BLaER1 (cell line): ENCODE measurements around the gene ANKDD1B.

Experiments used
- H3K27ac ChIP-seq: shearing (Covaris generic); formaldehyde crosslinking; 2 replicates; pipeline ENCODE4 v1.8.1; 2022
- H3K27me3 ChIP-seq: shearing (Covaris generic); formaldehyde crosslinking; 2 replicates; pipeline ENCODE4 v1.8.1; 2022
- H3K36me3 ChIP-seq: shearing (Covaris generic); formaldehyde crosslinking; 2 replicates; pipeline ENCODE4 v1.8.1; 2022
- H3K4me1 ChIP-seq: shearing (Covaris generic); formaldehyde crosslinking; 2 replicates; pipeline ENCODE4 v1.8.1; 2022
- H3K4me2 ChIP-seq: shearing (Covaris generic); formaldehyde crosslinking; 2 replicates; pipeline ENCODE4 v1.8.1; 2022
- H3K4me3 ChIP-seq: shearing (Covaris generic); formaldehyde crosslinking; 2 replicates; pipeline ENCODE4 v1.8.1; 2022
- H3K9ac ChIP-seq: shearing (Covaris generic); formaldehyde crosslinking; 2 replicates; pipeline ENCODE4 v1.8.1; 2022
- H3K9me3 ChIP-seq: shearing (Covaris generic); formaldehyde crosslinking; 2 replicates; pipeline ENCODE4 v1.8.1; 2022
- H4K20me1 ChIP-seq: shearing (Covaris generic); formaldehyde crosslinking; 2 replicates; pipeline ENCODE4 v1.8.1; 2022
- Cebpa-rat ChIP-seq: shearing (Covaris generic); IDR thresholded peaks from 2 replicates; pipeline ENCODE4 v1.8.1; 2022

Gene ANKDD1B

DNA sequence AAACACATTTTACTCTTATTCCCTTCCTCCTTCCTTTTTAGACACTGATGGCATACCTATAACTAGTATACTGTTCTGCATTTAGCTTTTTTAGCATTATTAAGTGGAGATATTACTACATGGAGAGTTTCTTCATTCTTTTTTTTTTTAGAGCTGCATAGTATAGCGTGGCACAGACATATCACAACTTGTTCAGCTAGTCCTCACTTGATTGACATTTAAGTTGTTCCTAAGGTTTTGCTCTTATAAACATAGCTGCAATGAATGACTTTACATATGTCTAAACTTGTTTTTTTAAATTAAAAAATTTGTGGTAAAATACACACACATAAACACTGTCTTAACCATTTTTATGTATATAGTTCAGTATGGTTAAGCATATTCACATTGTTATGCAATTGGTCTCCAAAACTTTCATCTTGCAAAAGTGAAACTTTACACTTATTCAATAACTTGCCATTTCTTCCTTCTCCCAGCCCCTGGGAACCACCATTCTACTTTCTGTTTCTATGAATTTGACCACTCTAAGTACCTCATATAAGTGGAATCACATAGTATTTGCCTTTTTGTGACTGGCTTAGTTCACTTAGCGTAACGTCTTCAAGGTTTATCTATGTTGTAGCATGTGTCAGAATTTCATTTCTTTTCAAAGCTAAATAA lies 48.7 kb downstream of the ANKDD1B start:
- Histone ChIP-seq H3K27me3 (no peaks in the 10 kb centered on the region), H3K36me3 (no peaks in the 10 kb centered on the region), H3K9me3 (no peaks in the 10 kb centered on the region), H3K4me1 (no peaks in the 10 kb centered on the region), H3K4me3 (no peak overlapping the region), H3K27ac (no peak overlapping the region), H3K4me2 (no peak overlapping the region), H4K20me1 (no peaks in the 10 kb centered on the region), H3K9ac (no peak overlapping the region)
- TF ChIP-seq Cebpa-rat = no peak

DNA sequence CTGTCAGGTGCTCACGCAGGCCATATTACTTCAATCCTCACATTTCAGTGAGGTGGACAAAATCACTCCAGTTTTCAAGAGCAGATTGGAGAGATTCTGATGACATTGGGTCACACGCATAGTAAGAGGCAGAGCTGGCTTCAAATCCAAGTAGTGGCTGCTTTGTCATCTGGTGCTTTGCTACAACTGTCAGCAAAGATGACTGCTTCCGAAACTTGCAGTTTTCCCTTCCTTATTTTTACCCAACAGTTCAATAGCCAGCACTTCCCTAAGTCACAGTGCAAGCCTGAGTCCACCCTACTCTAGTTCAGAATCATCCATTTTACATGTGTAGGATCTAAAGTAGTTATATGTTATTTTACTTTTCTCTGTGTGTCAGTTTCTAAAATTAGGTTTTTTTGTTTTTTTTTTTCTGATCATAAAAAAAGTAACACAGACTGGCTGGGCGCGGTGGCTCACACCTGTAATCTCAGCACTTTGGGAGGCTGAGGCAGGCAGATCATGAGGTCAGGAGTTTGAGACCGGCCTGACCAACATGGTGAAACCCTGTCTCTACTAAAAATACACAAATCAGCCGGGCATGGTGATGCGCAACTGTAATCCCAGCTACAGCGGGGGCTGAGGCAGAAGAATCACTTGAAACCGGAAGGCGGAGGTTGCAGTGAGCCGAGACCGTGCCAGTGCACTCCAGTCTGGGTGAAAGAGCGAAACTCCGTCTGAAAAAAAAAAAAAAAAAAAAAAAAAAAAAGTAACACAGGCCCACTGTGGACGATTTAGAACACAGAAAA lies 49.6 kb downstream of the ANKDD1B start:
- no peaks in the 10 kb centered on the region for H3K36me3 ChIP-seq
- no peak overlapping the region for H3K27ac ChIP-seq
- no peaks in the 10 kb centered on the region for H3K4me1 ChIP-seq
- H3K9ac ChIP-seq = no peak overlapping the region
- no peak for TF ChIP-seq Cebpa-rat
- H4K20me1 ChIP-seq = no peaks in the 10 kb centered on the region
- no peak overlapping the region for H3K4me2 ChIP-seq
- H3K9me3 ChIP-seq = no peaks in the 10 kb centered on the region
- H3K4me3 ChIP-seq = no peak overlapping the region
- no peaks in the 10 kb centered on the region for H3K27me3 ChIP-seq

DNA sequence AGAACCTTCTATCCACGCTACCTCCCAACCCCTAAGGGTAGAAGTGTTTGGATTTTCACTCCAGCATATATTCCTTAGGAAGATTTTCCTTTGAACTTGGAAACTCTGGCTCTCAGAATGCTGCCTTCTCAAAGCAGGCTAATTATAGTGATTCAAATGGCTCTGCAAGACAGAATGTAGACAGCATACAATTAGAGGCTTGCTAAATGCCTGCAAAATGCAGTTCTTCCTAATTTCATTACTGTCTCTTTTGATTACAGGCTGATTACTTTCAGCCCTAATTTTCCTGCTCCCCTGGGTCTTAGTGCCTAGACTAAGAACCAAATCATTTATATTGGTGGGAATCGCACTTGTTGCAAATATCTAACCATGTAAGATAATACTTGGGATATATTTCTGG lies 50.8 kb downstream of the ANKDD1B start:
- Histone ChIP-seq H3K27me3 (no peaks in the 10 kb centered on the region), H3K4me1 (no peaks in the 10 kb centered on the region), H3K27ac (no peak overlapping the region), H3K4me3 (no peak overlapping the region), H3K36me3 (no peaks in the 10 kb centered on the region), H3K4me2 (no peak overlapping the region), H3K9me3 (no peaks in the 10 kb centered on the region), H4K20me1 (no peaks in the 10 kb centered on the region), H3K9ac (no peak overlapping the region)
- TF ChIP-seq Cebpa-rat = no peak

DNA sequence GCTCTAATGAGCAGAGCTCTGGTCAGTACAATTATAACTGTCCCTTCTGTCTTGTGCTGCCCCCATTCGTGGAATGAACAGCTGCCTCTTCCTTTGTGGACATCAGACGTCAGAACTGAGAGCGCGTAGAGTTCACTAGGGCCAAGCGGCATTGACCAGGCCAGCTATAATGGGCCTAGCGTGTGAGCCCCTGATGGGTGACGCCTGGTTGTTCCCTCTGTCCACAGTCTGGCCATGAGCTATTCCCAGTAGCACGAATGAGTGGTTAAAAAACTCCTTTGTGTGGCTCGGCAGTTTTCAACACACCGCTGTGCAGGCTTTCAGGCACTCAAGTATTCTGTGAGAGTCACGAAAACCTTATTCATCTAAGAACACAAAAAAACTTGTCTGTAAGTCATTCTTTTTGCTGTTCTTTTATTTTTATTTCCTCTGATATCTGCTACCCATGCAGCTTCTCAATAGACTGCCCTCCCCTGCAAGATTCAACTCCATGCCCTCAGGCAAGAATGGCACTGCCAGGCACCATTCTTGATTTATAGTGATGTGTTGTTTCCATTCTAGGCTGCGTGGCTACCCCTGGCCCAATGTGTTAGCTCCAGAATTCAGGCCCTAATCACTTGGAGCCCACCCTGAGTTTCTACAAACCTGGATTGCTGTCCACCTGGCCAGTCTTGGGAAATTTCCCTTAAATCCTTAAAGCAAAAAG lies 52.5 kb downstream of the ANKDD1B start:
- Histone ChIP-seq H3K4me3 (no peak overlapping the region), H3K27me3 (no peaks in the 10 kb centered on the region), H3K36me3 (no peaks in the 10 kb centered on the region), H3K4me1 (peaks cover 3% of the 10 kb centered on the region), H3K27ac (no peak overlapping the region), H3K9ac (no peak overlapping the region), H3K9me3 (no peaks in the 10 kb centered on the region), H3K4me2 (no peak overlapping the region), H4K20me1 (no peaks in the 10 kb centered on the region)
- no peak for TF ChIP-seq Cebpa-rat

DNA sequence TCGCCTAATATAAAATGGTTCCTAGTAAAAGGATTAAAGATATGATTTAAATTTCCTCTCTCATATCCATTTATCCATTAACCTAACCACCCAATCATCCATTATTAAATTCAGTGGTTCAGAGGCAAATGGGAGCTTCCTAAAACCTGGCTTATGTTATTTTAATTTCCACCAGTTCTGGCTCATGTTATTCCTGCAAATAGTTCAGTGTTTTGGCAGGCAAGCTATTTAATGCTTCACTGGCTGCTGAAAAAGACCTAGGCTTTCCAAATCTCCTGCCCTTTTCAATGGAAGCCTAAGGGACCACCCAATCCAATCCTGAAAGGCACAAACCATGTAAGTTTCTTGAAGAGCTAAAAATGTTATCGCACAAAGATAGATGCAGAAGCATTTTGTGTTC lies 53.7 kb downstream of the ANKDD1B start:
- Histone ChIP-seq H3K27me3 (no peaks in the 10 kb centered on the region), H3K4me1 (peaks cover 11% of the 10 kb centered on the region), H3K9ac (no peak overlapping the region), H3K4me2 (no peak overlapping the region), H3K4me3 (no peak overlapping the region), H3K9me3 (no peaks in the 10 kb centered on the region), H3K36me3 (no peaks in the 10 kb centered on the region), H4K20me1 (no peaks in the 10 kb centered on the region), H3K27ac (no peak overlapping the region)
- no peak for TF ChIP-seq Cebpa-rat

DNA sequence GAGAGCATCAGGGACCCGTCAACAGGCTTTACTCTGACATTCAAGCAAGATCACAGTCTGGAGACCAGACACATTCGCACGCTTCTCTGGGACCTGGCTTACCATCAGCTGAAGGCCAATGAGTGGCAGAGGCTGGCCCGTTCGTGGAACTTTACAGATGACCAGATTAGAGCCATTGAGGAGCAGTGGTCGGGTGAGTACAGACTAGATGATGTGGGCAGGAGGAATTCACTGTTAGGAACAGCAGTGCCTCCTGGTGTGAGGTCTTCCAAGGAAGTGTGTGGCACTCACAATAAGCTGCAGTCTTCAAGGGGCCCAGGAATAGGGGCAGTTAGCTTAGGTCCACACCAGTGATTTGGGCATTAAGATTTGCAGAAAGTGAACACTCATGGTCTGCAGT lies 55.5 kb downstream of the ANKDD1B start:
- no peaks in the 10 kb centered on the region for H3K36me3 ChIP-seq
- no peak overlapping the region for H3K9ac ChIP-seq
- no peak overlapping the region for H3K27ac ChIP-seq
- peaks cover 11% of the 10 kb centered on the region for H3K4me1 ChIP-seq
- H4K20me1 ChIP-seq = no peaks in the 10 kb centered on the region
- no peak overlapping the region for H3K4me2 ChIP-seq
- no peaks in the 10 kb centered on the region for H3K27me3 ChIP-seq
- H3K9me3 ChIP-seq = no peaks in the 10 kb centered on the region
- no peak for TF ChIP-seq Cebpa-rat
- H3K4me3 ChIP-seq = no peak overlapping the region

DNA sequence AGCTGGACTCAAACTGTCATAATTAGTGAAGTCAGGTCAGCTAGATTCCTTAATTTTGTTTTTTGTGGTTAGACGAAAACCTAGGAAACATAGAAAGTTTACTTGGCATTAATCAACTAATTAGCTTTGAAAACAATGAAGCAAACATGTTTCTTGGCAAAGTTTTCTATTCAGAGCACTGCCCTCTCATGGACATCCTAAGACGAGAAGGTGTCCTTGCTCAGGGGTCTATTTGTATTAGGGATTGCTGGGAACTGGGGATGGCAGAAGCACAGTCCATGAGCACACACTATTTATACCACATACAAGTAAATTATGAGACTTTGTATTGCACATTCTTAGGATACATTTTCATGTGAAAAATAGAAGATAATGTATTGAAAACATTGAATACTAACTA lies 56.3 kb downstream of the ANKDD1B start:
- H3K27ac ChIP-seq = no peak overlapping the region
- peaks cover 11% of the 10 kb centered on the region for H3K4me1 ChIP-seq
- H3K9ac ChIP-seq = no peak overlapping the region
- no peak overlapping the region for H3K4me2 ChIP-seq
- H3K4me3 ChIP-seq = no peak overlapping the region
- no peaks in the 10 kb centered on the region for H3K9me3 ChIP-seq
- no peaks in the 10 kb centered on the region for H4K20me1 ChIP-seq
- no peaks in the 10 kb centered on the region for H3K27me3 ChIP-seq
- H3K36me3 ChIP-seq = peaks cover 4% of the 10 kb centered on the region
- no peak for TF ChIP-seq Cebpa-rat

DNA sequence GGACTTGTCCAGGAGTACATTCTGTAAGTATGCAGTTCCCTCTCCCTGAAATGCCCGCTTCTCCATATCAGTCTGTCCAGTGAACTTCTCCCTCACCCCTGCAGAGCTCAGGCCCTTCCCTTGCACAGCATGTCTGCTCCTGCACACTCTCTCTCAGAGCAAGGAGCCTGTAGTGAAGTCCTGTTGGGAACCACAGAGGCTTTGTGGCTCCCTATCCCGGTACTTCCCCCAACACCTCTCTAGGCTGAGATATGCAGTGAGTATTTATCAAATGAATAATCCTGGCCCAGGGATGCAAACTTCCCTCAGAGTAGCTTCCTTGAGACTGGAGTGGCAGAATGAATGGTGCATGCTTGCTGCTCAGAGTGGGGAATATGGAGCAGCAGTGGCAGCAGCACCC lies 57.2 kb downstream of the ANKDD1B start:
- peak overlapping the region; percentile 49 for H3K4me2 ChIP-seq
- H3K9me3 ChIP-seq = no peaks in the 10 kb centered on the region
- TF ChIP-seq Cebpa-rat = no peak
- no peak overlapping the region for H3K4me3 ChIP-seq
- no peaks in the 10 kb centered on the region for H4K20me1 ChIP-seq
- H3K4me1 ChIP-seq = peaks cover 11% of the 10 kb centered on the region
- H3K27ac ChIP-seq = no peak overlapping the region
- H3K27me3 ChIP-seq = no peaks in the 10 kb centered on the region
- H3K9ac ChIP-seq = no peak overlapping the region
- H3K36me3 ChIP-seq = peaks cover 11% of the 10 kb centered on the region

DNA sequence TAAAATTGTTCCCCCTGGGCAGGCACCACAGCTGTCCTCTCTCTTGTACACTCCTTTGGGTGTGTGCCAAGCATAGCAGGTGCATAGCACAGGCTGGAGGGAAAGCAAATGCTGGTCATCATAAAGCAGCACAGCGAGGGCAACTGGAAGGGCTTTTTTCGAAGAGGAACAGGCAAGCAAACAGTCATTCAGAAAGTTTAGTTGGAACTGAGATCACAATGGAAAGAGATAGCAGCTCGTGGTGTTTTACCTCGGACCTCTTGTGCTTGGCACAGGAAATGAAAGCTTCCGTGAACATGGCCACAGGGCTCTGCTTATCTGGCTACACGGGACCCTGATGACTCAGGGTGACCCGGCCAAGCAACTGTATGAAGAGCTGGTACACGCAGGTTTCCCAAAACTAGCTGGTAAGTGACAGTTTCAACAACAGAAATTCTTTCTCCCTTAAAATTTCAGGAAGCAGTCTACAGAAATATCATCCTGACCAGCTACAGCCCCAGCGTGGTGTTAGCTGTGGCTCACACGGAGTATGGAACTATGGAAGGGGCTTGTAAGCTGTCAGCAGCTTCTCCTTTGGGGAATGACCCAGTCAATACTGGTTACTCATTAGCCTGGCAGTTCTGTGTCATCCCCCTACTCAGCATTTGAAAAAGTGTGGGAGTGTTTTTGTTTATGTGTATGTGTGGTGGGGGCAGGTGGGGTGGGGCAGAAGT lies 57.9 kb downstream of the ANKDD1B start:
- Histone ChIP-seq H3K9me3 (no peaks in the 10 kb centered on the region), H3K4me3 (no peak overlapping the region), H3K36me3 (peaks cover 15% of the 10 kb centered on the region), H3K4me2 (peak overlapping the region; percentile 49), H3K27me3 (no peaks in the 10 kb centered on the region), H3K27ac (no peak overlapping the region), H3K9ac (no peak overlapping the region), H3K4me1 (peaks cover 11% of the 10 kb centered on the region), H4K20me1 (no peaks in the 10 kb centered on the region)
- no peak for TF ChIP-seq Cebpa-rat
